Panc1 (cell line): Measurements from ENCODE around the gene CCDC85A. TPM values are rescaled to one million over a fixed set of nuclear protein-coding genes. Genes with fewer than 3 reads are reported as not detected.

Experiments used
- ATAC-seq: fragments of 200-7000 bp; cut with Tn5 transposase; 2 replicates; pipeline ENCODE4 v1.9.1; 2020; ENCODE audit warnings: mild to moderate bottlenecking, moderate library complexity
- BruUV-seq: library from RNA; stranded (reverse); fragments of 400-500 nt; replicated peaks from 2 replicates; lab custom pipeline; 2021; lab: Mats Ljungman, UMichigan
- CTCF ChIA-PET: fragments of 300-600 bp; sonication (Branson Sonifier 250); formaldehyde crosslinking; loops from one replicate; lab custom pipeline; 2022; ENCODE audit warnings: antibody characterized with exemption; lab: Charles Lee
- POLR2A ChIA-PET: fragments of 300-600 bp; sonication (Branson Sonifier 250); formaldehyde crosslinking; loops from one replicate; lab custom pipeline; 2022; ENCODE audit warnings: antibody characterized with exemption; lab: Charles Lee
- DNase-seq: peaks from one replicate; pipeline ENCODE4 v3.0.0-alpha.2; 2010; ENCODE audit warnings: low read depth, low spot score
- H3K27ac ChIP-seq: 2 replicates; pipeline ENCODE4 v1.5.1; 2011; ENCODE audit warnings: mild to moderate bottlenecking, low read length, inconsistent platforms
- H3K27me3 ChIP-seq: fragments of 200-500 bp; sonication (Bioruptor generic); 2 replicates; pipeline ENCODE4 v1.6.0; 2014; ENCODE audit warnings: low read length, inconsistent platforms; ENCODE audit not compliant: control insufficient read depth, insufficient read depth
- H3K36me3 ChIP-seq: fragments of 200-500 bp; sonication (Bioruptor generic); 2 replicates; pipeline ENCODE4 v1.5.1; 2014; ENCODE audit warnings: inconsistent platforms, mild to moderate bottlenecking, low read length, moderate library complexity; ENCODE audit not compliant: control insufficient read depth, insufficient read depth
- H3K4me1 ChIP-seq: 2 replicates; pipeline ENCODE4 v1.5.1; 2011; ENCODE audit warnings: inconsistent platforms, mild to moderate bottlenecking, low read length, moderate library complexity; ENCODE audit not compliant: control insufficient read depth, insufficient read depth
- H3K4me3 ChIP-seq, 2 experiments: 2 replicates each; pipeline ENCODE4 v1.5.1; 2011 to 2012; ENCODE audit warnings: low read depth in 2 of 2, low read length in 2 of 2, mild to moderate bottlenecking in 2 of 2, inconsistent platforms in 1 of 2, moderate library complexity in 1 of 2
- H3K9me3 ChIP-seq: fragments of 200-500 bp; sonication (Bioruptor generic); 2 replicates; pipeline ENCODE4 v1.5.1; 2014; ENCODE audit warnings: low read depth, mild to moderate bottlenecking, inconsistent platforms, low read length, moderate library complexity; ENCODE audit not compliant: control insufficient read depth, insufficient read depth
- CTCF ChIP-seq: fragments of 450-650 bp; IDR thresholded peaks from 2 replicates; pipeline ENCODE4 v1.5.1; 2017; ENCODE audit warnings: mild to moderate bottlenecking
- POLR2AphosphoS5 ChIP-seq: IDR thresholded peaks from 2 replicates; pipeline ENCODE4 v1.6.1; 2012; ENCODE audit warnings: mild to moderate bottlenecking, low read depth, low read length, moderate library complexity
- SIN3A ChIP-seq: IDR thresholded peaks from 2 replicates; pipeline ENCODE4 v1.6.1; 2012; ENCODE audit warnings: low read depth, mild to moderate bottlenecking, low read length, moderate library complexity, borderline replicate concordance; ENCODE audit not compliant: insufficient read depth
- TCF7L2 ChIP-seq: IDR thresholded peaks from 2 replicates; pipeline ENCODE4 v1.6.1; 2011; ENCODE audit warnings: mild to moderate bottlenecking, low read depth, low read length, inconsistent platforms
- in situ Hi-C: cut with HindIII; loops from 2 replicates; pipeline ENCODE4 v1.10.0; 2016; ENCODE audit warnings: low sequenced_read_pairs, low pct_unique_long_range_greater_than_20kb
- intact Hi-C: fragments of 100-400 bp; cut with micrococcal nuclease; formaldehyde crosslinking; loops from one replicate; pipeline ENCODE4 v1.10.0; 2022; ENCODE audit not compliant: unreplicated experiment
- total RNA-seq: library from RNA; stranded (reverse); gene quantifications from one replicate; pipeline ENCODE4 v1.2.1, GENCODE V29; 2021; ENCODE audit not compliant: unreplicated experiment
- TF ChIP-seq, protein P1 (sequence below), 2 experiments: IDR thresholded peaks; 2 replicates each; pipeline ENCODE4 v1.6.1; 2011 to 2012; ENCODE audit warnings: low read depth in 2 of 2, control low read depth in 1 of 2, low read length in 1 of 2, mild to moderate bottlenecking in 1 of 2, moderate library complexity in 1 of 2; ENCODE audit not compliant: insufficient read depth in 1 of 2

Gene CCDC85A
- total RNA-seq, 1 experiment from 2014 or later = 0.05 TPM

DNA sequence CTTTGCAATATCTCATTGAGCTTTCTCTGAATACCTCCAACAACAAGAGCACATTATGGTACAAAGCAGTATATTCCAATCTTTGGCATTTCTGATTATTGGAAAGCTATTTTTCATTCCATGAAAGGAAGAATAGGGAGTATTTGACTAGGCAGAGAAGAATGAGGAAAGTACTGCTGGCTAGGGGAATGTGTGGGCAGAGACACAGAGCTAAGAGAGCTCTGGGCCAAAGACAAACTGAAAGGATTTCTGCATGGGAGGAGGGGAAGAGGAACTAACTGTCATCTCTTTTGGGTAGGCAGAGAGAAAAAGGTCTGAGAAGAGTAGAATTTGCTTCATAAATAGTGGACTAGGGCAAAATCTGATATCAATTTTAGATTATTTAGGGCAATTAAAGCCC is 150.8 kb downstream of the CCDC85A start:
- no peak for DNase-seq
- no peaks in the 10 kb centered on the region for H3K4me1 ChIP-seq
- no peak for TF ChIP-seq TCF7L2
- TF ChIP-seq, protein P1, sequence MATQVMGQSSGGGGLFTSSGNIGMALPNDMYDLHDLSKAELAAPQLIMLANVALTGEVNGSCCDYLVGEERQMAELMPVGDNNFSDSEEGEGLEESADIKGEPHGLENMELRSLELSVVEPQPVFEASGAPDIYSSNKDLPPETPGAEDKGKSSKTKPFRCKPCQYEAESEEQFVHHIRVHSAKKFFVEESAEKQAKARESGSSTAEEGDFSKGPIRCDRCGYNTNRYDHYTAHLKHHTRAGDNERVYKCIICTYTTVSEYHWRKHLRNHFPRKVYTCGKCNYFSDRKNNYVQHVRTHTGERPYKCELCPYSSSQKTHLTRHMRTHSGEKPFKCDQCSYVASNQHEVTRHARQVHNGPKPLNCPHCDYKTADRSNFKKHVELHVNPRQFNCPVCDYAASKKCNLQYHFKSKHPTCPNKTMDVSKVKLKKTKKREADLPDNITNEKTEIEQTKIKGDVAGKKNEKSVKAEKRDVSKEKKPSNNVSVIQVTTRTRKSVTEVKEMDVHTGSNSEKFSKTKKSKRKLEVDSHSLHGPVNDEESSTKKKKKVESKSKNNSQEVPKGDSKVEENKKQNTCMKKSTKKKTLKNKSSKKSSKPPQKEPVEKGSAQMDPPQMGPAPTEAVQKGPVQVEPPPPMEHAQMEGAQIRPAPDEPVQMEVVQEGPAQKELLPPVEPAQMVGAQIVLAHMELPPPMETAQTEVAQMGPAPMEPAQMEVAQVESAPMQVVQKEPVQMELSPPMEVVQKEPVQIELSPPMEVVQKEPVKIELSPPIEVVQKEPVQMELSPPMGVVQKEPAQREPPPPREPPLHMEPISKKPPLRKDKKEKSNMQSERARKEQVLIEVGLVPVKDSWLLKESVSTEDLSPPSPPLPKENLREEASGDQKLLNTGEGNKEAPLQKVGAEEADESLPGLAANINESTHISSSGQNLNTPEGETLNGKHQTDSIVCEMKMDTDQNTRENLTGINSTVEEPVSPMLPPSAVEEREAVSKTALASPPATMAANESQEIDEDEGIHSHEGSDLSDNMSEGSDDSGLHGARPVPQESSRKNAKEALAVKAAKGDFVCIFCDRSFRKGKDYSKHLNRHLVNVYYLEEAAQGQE (IDR thresholded peaks at IDR 0.05; ENCODE audit: insufficient read depth in 1 of 2, low read depth in 2 of 2, low read length in 1 of 2) = no peak
- no peak for TF ChIP-seq POLR2AphosphoS5
- no peak for TF ChIP-seq SIN3A
- TF ChIP-seq CTCF = no peak
- H3K36me3 ChIP-seq = no peaks in the 10 kb centered on the region
- no peak overlapping the region for H3K27ac ChIP-seq
- H3K27me3 ChIP-seq = no peaks in the 10 kb centered on the region
- in situ Hi-C loops (no loop called here), intact Hi-C loops (no loop called here)
- ChIA-PET POLR2A (no interaction called here), CTCF (no interaction called here)
- no peaks in the 10 kb centered on the region for H3K9me3 ChIP-seq
- no peak overlapping the region for H3K4me3 ChIP-seq
- BruUV-seq = no TSS peak
- no peak for ATAC-seq

GRCh38 chr2:56335101-56335500 is 151.3 kb downstream of the CCDC85A start:
- TF ChIP-seq POLR2AphosphoS5 (no peak), SIN3A (no peak), TCF7L2 (no peak), CTCF (no peak)
- TF ChIP-seq, protein P1 (IDR thresholded peaks at IDR 0.05; ENCODE audit: insufficient read depth in 1 of 2, low read depth in 2 of 2, low read length in 1 of 2) = no peak
- Histone ChIP-seq H3K4me1 (no peaks in the 10 kb centered on the region), H3K27ac (no peak overlapping the region), H3K36me3 (no peaks in the 10 kb centered on the region), H3K27me3 (no peaks in the 10 kb centered on the region), H3K4me3 (no peak overlapping the region), H3K9me3 (no peaks in the 10 kb centered on the region)
- ChIA-PET POLR2A (interaction anchor here (0.7 kb wide), 1 partner anchor 11 kb away, joined by 8 read pairs; no protein-coding TSS in a partner anchor), CTCF (no interaction called here)
- in situ Hi-C loops = no loop called here
- no TSS peak for BruUV-seq
- intact Hi-C loops = no loop called here
- no peak for DNase-seq
- no peak for ATAC-seq
